A549 (cell line): ENCODE measurements around the gene VAT1. TPM values are rescaled to one million over a fixed set of nuclear protein-coding genes. Genes with fewer than 3 reads are reported as not detected.

ENCODE experiments used
- HOXB5 ChIP-seq: fragments of 250-450 bp; sonication (Bioruptor Pico); IDR thresholded peaks from 2 replicates; pipeline ENCODE4 v1.5.0; 2020; ENCODE audit warnings: mild to moderate bottlenecking, moderate library complexity
- polyA plus RNA-seq, 4 experiments: library from polyadenylated mRNA; depleted of rRNA in 3 of 4; stranded (reverse); fragments of >200 nt; fragmentation: RNase III in 1 of 4; extraction: RNeasy Plus Mini Kit Qiagen cat#74134 plus additional on column Dnase treatment in 1 of 4; gene quantifications; 2 replicates in 3 of 4; 3 replicates in 1 of 4; pipeline ENCODE4 v1.2.3, GENCODE V29; 2011 to 2017
- TF ChIP-seq, protein P1 (sequence below): fragments of >200 bp; sonication (Bioruptor Twin); formaldehyde crosslinking; IDR thresholded peaks from 3 replicates; pipeline ENCODE4 v1.5.1; 2016

The VAT1 gene
- polyA plus RNA-seq, 2 of the 4 experiments (the other 2 are of a cell fraction), result 153 to 167 TPM

DNA sequence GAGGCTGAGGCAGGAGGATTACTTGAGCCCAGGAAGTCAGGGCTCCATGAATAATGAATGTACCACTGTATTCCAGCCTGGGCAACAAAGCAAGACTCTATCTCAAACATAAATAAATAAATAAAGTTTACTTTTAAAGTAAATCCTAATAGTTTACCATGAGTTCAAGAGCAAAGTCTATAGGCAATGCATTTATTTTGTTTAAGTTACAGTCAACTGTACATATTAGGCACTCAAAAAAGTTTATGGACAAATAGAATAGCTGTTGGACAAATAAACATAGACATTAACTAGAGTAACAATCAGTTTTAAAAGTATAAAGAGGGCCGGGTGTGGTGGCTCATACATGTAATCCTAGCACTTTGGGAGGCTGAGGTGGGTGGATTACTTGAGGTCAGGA, 54.3 kb downstream of the VAT1 start (continued):
- TF ChIP-seq, protein P1, sequence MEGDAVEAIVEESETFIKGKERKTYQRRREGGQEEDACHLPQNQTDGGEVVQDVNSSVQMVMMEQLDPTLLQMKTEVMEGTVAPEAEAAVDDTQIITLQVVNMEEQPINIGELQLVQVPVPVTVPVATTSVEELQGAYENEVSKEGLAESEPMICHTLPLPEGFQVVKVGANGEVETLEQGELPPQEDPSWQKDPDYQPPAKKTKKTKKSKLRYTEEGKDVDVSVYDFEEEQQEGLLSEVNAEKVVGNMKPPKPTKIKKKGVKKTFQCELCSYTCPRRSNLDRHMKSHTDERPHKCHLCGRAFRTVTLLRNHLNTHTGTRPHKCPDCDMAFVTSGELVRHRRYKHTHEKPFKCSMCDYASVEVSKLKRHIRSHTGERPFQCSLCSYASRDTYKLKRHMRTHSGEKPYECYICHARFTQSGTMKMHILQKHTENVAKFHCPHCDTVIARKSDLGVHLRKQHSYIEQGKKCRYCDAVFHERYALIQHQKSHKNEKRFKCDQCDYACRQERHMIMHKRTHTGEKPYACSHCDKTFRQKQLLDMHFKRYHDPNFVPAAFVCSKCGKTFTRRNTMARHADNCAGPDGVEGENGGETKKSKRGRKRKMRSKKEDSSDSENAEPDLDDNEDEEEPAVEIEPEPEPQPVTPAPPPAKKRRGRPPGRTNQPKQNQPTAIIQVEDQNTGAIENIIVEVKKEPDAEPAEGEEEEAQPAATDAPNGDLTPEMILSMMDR, result no peak
- TF ChIP-seq HOXB5 (CRISPR knock-in tag), result no peak

Other genes starting within 250 kb of the VAT1 start
- 143 and 173 TPM in 2 replicates for gene VPS25, start 248.9 kb downstream of the VAT1 start, polyA plus RNA-seq (2011; rRNA removed)
- gene VPS25, start 248.9 kb downstream of the VAT1 start, polyA plus RNA-seq (2017; fragmentation: RNase III; extraction: RNeasy Plus Mini Kit Qiagen cat#74134 plus additional on column Dnase treatment), result 118 to 132 TPM (median 119 TPM) in 3 replicates
- gene WNK4, start 241.8 kb downstream of the VAT1 start, polyA plus RNA-seq (2011; rRNA removed), result 1.1 and 1.6 TPM in 2 replicates
- 1.3 to 1.5 TPM (median 1.5 TPM) in 3 replicates for gene WNK4, start 241.8 kb downstream of the VAT1 start, polyA plus RNA-seq (2017; fragmentation: RNase III; extraction: RNeasy Plus Mini Kit Qiagen cat#74134 plus additional on column Dnase treatment)
- gene COA3, start 223.7 kb downstream of the VAT1 start, polyA plus RNA-seq (2011; rRNA removed), result 126 and 170 TPM in 2 replicates
- 127 to 131 TPM (median 130 TPM) in 3 replicates for gene COA3, start 223.7 kb downstream of the VAT1 start, polyA plus RNA-seq (2017; fragmentation: RNase III; extraction: RNeasy Plus Mini Kit Qiagen cat#74134 plus additional on column Dnase treatment)
- 0.06 and 0.07 TPM in 2 replicates for gene CNTD1, start 223.5 kb downstream of the VAT1 start, polyA plus RNA-seq (2011; rRNA removed)
- 0.10 to 0.47 TPM (median 0.17 TPM) in 3 replicates for gene CNTD1, start 223.5 kb downstream of the VAT1 start, polyA plus RNA-seq (2017; fragmentation: RNase III; extraction: RNeasy Plus Mini Kit Qiagen cat#74134 plus additional on column Dnase treatment)
- 125 and 138 TPM in 2 replicates for gene BECN1, start 198.1 kb downstream of the VAT1 start, polyA plus RNA-seq (2011; rRNA removed)
- gene BECN1, start 198.1 kb downstream of the VAT1 start, polyA plus RNA-seq (2017; fragmentation: RNase III; extraction: RNeasy Plus Mini Kit Qiagen cat#74134 plus additional on column Dnase treatment), result 98.9 to 103 TPM (median 99.8 TPM) in 3 replicates
- 220 and 257 TPM in 2 replicates for gene PSME3, start 189.0 kb downstream of the VAT1 start, polyA plus RNA-seq (2011; rRNA removed)
- 214 to 241 TPM (median 223 TPM) in 3 replicates for gene PSME3, start 189.0 kb downstream of the VAT1 start, polyA plus RNA-seq (2017; fragmentation: RNase III; extraction: RNeasy Plus Mini Kit Qiagen cat#74134 plus additional on column Dnase treatment)
- gene AOC2, start 177.8 kb downstream of the VAT1 start, polyA plus RNA-seq (2011; rRNA removed), result 2.7 and 3.0 TPM in 2 replicates
- gene AOC2, start 177.8 kb downstream of the VAT1 start, polyA plus RNA-seq (2017; fragmentation: RNase III; extraction: RNeasy Plus Mini Kit Qiagen cat#74134 plus additional on column Dnase treatment), result 1.7 to 1.9 TPM (median 1.8 TPM) in 3 replicates
- 1.4 and 1.6 TPM in 2 replicates for gene AOC3, start 171.2 kb downstream of the VAT1 start, polyA plus RNA-seq (2011; rRNA removed)
- gene AOC3, start 171.2 kb downstream of the VAT1 start, polyA plus RNA-seq (2017; fragmentation: RNase III; extraction: RNeasy Plus Mini Kit Qiagen cat#74134 plus additional on column Dnase treatment), result 0.79 to 1.1 TPM (median 0.97 TPM) in 3 replicates
- gene G6PC1, start 121.6 kb downstream of the VAT1 start, polyA plus RNA-seq (2011; rRNA removed), result not detected in 2 replicates
- gene G6PC1, start 121.6 kb downstream of the VAT1 start, polyA plus RNA-seq (2017; fragmentation: RNase III; extraction: RNeasy Plus Mini Kit Qiagen cat#74134 plus additional on column Dnase treatment), result not detected in 3 replicates
- gene AARSD1, start 57.9 kb downstream of the VAT1 start, polyA plus RNA-seq (2011; rRNA removed), result 56.9 and 66.6 TPM in 2 replicates
- gene AARSD1, start 57.9 kb downstream of the VAT1 start, polyA plus RNA-seq (2017; fragmentation: RNase III; extraction: RNeasy Plus Mini Kit Qiagen cat#74134 plus additional on column Dnase treatment), result 70.7 to 82.0 TPM (median 73.0 TPM) in 3 replicates
- gene PTGES3L, start 42.3 kb downstream of the VAT1 start, polyA plus RNA-seq (2011; rRNA removed), result 1.0 and 1.8 TPM in 2 replicates
- 2.7 to 3.5 TPM (median 3.2 TPM) in 3 replicates for gene PTGES3L, start 42.3 kb downstream of the VAT1 start, polyA plus RNA-seq (2017; fragmentation: RNase III; extraction: RNeasy Plus Mini Kit Qiagen cat#74134 plus additional on column Dnase treatment)
- 19.1 and 21.4 TPM in 2 replicates for gene RUNDC1, start 41.8 kb downstream of the VAT1 start, polyA plus RNA-seq (2011; rRNA removed)
- 18.7 to 19.7 TPM (median 19.5 TPM) in 3 replicates for gene RUNDC1, start 41.8 kb downstream of the VAT1 start, polyA plus RNA-seq (2017; fragmentation: RNase III; extraction: RNeasy Plus Mini Kit Qiagen cat#74134 plus additional on column Dnase treatment)
- 5,588 and 5,746 TPM in 2 replicates for gene RPL27, start 24.0 kb downstream of the VAT1 start, polyA plus RNA-seq (2011; rRNA removed)
- 2,894 to 2,977 TPM (median 2,925 TPM) in 3 replicates for gene RPL27, start 24.0 kb downstream of the VAT1 start, polyA plus RNA-seq (2017; fragmentation: RNase III; extraction: RNeasy Plus Mini Kit Qiagen cat#74134 plus additional on column Dnase treatment)
- 20.2 and 21.3 TPM in 2 replicates for gene IFI35, start 15.6 kb downstream of the VAT1 start, polyA plus RNA-seq (2011; rRNA removed)
- 10.6 to 12.9 TPM (median 10.8 TPM) in 3 replicates for gene IFI35, start 15.6 kb downstream of the VAT1 start, polyA plus RNA-seq (2017; fragmentation: RNase III; extraction: RNeasy Plus Mini Kit Qiagen cat#74134 plus additional on column Dnase treatment)
- 0.19 and 0.33 TPM in 2 replicates for gene RND2, start 2.8 kb upstream of the VAT1 start, polyA plus RNA-seq (2011; rRNA removed)
- gene RND2, start 2.8 kb upstream of the VAT1 start, polyA plus RNA-seq (2017; fragmentation: RNase III; extraction: RNeasy Plus Mini Kit Qiagen cat#74134 plus additional on column Dnase treatment), result 0.14 to 0.37 TPM (median 0.28 TPM) in 3 replicates
- 62.5 and 71.8 TPM in 2 replicates for gene BRCA1, start 103.0 kb upstream of the VAT1 start, polyA plus RNA-seq (2011; rRNA removed)
- 41.0 to 45.5 TPM (median 41.6 TPM) in 3 replicates for gene BRCA1, start 103.0 kb upstream of the VAT1 start, polyA plus RNA-seq (2017; fragmentation: RNase III; extraction: RNeasy Plus Mini Kit Qiagen cat#74134 plus additional on column Dnase treatment)
- gene NBR1, start 148.8 kb upstream of the VAT1 start, polyA plus RNA-seq (2011; rRNA removed), result 86.8 and 103 TPM in 2 replicates
- gene NBR1, start 148.8 kb upstream of the VAT1 start, polyA plus RNA-seq (2017; fragmentation: RNase III; extraction: RNeasy Plus Mini Kit Qiagen cat#74134 plus additional on column Dnase treatment), result 40.6 to 46.9 TPM (median 41.8 TPM) in 3 replicates
- 2.6 and 3.5 TPM in 2 replicates for gene TMEM106A, start 189.5 kb upstream of the VAT1 start, polyA plus RNA-seq (2011; rRNA removed)
- gene TMEM106A, start 189.5 kb upstream of the VAT1 start, polyA plus RNA-seq (2017; fragmentation: RNase III; extraction: RNeasy Plus Mini Kit Qiagen cat#74134 plus additional on column Dnase treatment), result 1.1 to 1.7 TPM (median 1.2 TPM) in 3 replicates
- not detected in 2 replicates for gene CCDC200, start 206.2 kb upstream of the VAT1 start, polyA plus RNA-seq (2011; rRNA removed)
- gene CCDC200, start 206.2 kb upstream of the VAT1 start, polyA plus RNA-seq (2017; fragmentation: RNase III; extraction: RNeasy Plus Mini Kit Qiagen cat#74134 plus additional on column Dnase treatment), result not detected in 3 replicates
- not detected in 2 replicates for gene RNU2-1, start 211.6 kb upstream of the VAT1 start, polyA plus RNA-seq (2011; rRNA removed)
- not detected in 3 replicates for gene RNU2-1, start 211.6 kb upstream of the VAT1 start, polyA plus RNA-seq (2017; fragmentation: RNase III; extraction: RNeasy Plus Mini Kit Qiagen cat#74134 plus additional on column Dnase treatment)